ENCODE data around the gene KLHL22.

- TF ChIP-seq, protein P1, sequence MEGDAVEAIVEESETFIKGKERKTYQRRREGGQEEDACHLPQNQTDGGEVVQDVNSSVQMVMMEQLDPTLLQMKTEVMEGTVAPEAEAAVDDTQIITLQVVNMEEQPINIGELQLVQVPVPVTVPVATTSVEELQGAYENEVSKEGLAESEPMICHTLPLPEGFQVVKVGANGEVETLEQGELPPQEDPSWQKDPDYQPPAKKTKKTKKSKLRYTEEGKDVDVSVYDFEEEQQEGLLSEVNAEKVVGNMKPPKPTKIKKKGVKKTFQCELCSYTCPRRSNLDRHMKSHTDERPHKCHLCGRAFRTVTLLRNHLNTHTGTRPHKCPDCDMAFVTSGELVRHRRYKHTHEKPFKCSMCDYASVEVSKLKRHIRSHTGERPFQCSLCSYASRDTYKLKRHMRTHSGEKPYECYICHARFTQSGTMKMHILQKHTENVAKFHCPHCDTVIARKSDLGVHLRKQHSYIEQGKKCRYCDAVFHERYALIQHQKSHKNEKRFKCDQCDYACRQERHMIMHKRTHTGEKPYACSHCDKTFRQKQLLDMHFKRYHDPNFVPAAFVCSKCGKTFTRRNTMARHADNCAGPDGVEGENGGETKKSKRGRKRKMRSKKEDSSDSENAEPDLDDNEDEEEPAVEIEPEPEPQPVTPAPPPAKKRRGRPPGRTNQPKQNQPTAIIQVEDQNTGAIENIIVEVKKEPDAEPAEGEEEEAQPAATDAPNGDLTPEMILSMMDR (IDR thresholded peaks at IDR 0.05), result no peak
- TF ChIP-seq POLR2A (IDR thresholded peaks at IDR 0.05), result no peak
Observed at GRCh38 chr22:20423008-20423905, 72.3 kb downstream of the KLHL22 start.
